ENCODE measurements around the gene ADAM12.

ADAM12 gene

DNA sequence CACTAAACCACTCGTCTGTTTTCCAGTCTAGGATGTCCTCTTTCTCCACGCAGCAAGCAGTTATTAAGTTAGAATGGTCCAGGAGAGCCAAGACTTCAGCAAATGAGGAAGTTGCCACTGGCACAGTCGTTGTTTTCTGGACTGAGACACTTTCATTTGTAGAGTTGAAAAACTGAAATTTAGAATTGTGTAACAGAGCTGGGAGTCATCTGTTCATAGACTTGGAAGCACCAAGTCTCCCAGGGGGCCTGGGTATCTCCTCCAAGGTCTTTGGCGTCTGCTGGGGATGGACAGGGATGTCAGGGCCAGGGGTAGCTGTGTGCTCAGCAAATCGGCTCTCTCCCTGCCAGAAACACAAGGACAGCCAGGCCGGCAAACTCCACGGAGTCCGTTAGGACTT, 283.5 kb downstream of the ADAM12 start:
- CTCF ChIA-PET: interaction anchor here (0.6 kb wide), 1 partner anchor 1589 kb away, joined by 3 read pairs; no protein-coding TSS in a partner anchor
- POLR2A ChIA-PET: no interaction called here
- Histone ChIP-seq H3K27ac (ENCODE audit: extremely low read depth, low read depth, low read length) (no peak overlapping the region), H3K4me1 (ENCODE audit: control insufficient read depth, insufficient read depth, low read length) (no peaks in the 10 kb centered on the region), H3K36me3 (ENCODE audit: control insufficient read depth in 2 of 2, insufficient read depth in 1 of 2, low read length in 2 of 2) (no peaks in the 10 kb centered on the region), H3K4me3 (ENCODE audit: low read depth, low read length) (no peak overlapping the region), H3K9me3 (ENCODE audit: control insufficient read depth, insufficient read depth, low read depth, low read length) (no peaks in the 10 kb centered on the region)
- no peak for TF ChIP-seq ZNF433 (tag by site-specific recombination; IDR thresholded peaks at IDR 0.05; ENCODE audit: low read depth)
- no peak for TF ChIP-seq ZNF140 (tag by site-specific recombination; IDR thresholded peaks at IDR 0.05)
- TF ChIP-seq ZNF513 (tag by site-specific recombination; IDR thresholded peaks at IDR 0.05): no peak
- no peak for TF ChIP-seq ZNF529 (tag by site-specific recombination; IDR thresholded peaks at IDR 0.05; ENCODE audit: insufficient replicate concordance)
- TF ChIP-seq ZNF791 (tag by site-specific recombination; IDR thresholded peaks at IDR 0.05): no peak
- TF ChIP-seq PRDM2 (tag by site-specific recombination; IDR thresholded peaks at IDR 0.05; ENCODE audit: borderline replicate concordance): no peak
- TF ChIP-seq ZNF624 (tag by site-specific recombination; IDR thresholded peaks at IDR 0.05): no peak

GRCh38 chr10:126102636-126103035, 285.6 kb downstream of the ADAM12 start:
- Histone ChIP-seq H3K4me1 (ENCODE audit: control insufficient read depth, insufficient read depth, low read length) (no peaks in the 10 kb centered on the region), H3K4me3 (ENCODE audit: low read depth, low read length) (no peak overlapping the region), H3K9me3 (ENCODE audit: control insufficient read depth, insufficient read depth, low read depth, low read length) (no peaks in the 10 kb centered on the region), H3K36me3 (ENCODE audit: control insufficient read depth in 2 of 2, insufficient read depth in 1 of 2, low read length in 2 of 2) (no peaks in the 10 kb centered on the region), H3K27ac (ENCODE audit: extremely low read depth, low read depth, low read length) (no peak overlapping the region)
- CTCF ChIA-PET: no interaction called here
- POLR2A ChIA-PET: no interaction called here
- TF ChIP-seq CTCF (tag by site-specific recombination; IDR thresholded peaks at IDR 0.05): no peak
- TF ChIP-seq BCL11A (tag by site-specific recombination; IDR thresholded peaks at IDR 0.05; ENCODE audit: low read depth): no peak
- no peak for TF ChIP-seq RBAK (tag by site-specific recombination; IDR thresholded peaks at IDR 0.05)
- no peak for TF ChIP-seq GLIS1 (tag by site-specific recombination; IDR thresholded peaks at IDR 0.05)
- TF ChIP-seq MZF1 (tag by site-specific recombination; IDR thresholded peaks at IDR 0.05; ENCODE audit: borderline replicate concordance): no peak
- no peak for TF ChIP-seq ZNF514 (tag by site-specific recombination; IDR thresholded peaks at IDR 0.05)
- no peak for TF ChIP-seq ZNF423 (tag by site-specific recombination; IDR thresholded peaks at IDR 0.05)
- TF ChIP-seq EGR2 (tag by site-specific recombination; IDR thresholded peaks at IDR 0.05; ENCODE audit: low read depth): no peak
- TF ChIP-seq BCL6B (tag by site-specific recombination; IDR thresholded peaks at IDR 0.05): no peak
- no peak for TF ChIP-seq ZNF704 (tag by site-specific recombination; IDR thresholded peaks at IDR 0.05)
- TF ChIP-seq ZNF610 (tag by site-specific recombination; IDR thresholded peaks at IDR 0.05; ENCODE audit: borderline replicate concordance): no peak
